ENCODE results near the gene WDFY1.

WDFY1 gene

DNA sequence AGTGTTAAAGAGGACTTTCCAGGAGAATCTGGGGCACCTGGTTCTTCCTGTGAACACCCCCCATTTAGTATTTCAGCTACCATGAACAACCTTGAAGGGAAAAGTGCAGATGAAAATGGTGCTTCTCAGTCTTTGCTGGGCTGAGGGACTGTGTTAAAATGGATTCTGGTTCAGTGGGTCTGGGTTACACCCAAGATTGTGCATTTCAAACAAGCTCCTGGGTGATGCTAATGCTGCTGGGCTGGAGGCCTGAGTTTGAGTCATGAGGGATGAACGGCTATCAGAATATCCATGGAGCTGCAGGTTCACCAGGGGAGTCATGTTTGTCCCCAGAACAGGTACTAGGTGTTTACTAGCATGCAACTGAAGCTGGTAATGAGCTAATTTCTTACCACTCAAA lies 36.1 kb upstream of the WDFY1 start:
- TF ChIP-seq, protein P1, sequence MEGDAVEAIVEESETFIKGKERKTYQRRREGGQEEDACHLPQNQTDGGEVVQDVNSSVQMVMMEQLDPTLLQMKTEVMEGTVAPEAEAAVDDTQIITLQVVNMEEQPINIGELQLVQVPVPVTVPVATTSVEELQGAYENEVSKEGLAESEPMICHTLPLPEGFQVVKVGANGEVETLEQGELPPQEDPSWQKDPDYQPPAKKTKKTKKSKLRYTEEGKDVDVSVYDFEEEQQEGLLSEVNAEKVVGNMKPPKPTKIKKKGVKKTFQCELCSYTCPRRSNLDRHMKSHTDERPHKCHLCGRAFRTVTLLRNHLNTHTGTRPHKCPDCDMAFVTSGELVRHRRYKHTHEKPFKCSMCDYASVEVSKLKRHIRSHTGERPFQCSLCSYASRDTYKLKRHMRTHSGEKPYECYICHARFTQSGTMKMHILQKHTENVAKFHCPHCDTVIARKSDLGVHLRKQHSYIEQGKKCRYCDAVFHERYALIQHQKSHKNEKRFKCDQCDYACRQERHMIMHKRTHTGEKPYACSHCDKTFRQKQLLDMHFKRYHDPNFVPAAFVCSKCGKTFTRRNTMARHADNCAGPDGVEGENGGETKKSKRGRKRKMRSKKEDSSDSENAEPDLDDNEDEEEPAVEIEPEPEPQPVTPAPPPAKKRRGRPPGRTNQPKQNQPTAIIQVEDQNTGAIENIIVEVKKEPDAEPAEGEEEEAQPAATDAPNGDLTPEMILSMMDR (IDR thresholded peaks at IDR 0.05; ENCODE audit: extremely low read depth, missing control alignments) = no peak
- no peak for DNase-seq (ENCODE audit: low spot score)

DNA sequence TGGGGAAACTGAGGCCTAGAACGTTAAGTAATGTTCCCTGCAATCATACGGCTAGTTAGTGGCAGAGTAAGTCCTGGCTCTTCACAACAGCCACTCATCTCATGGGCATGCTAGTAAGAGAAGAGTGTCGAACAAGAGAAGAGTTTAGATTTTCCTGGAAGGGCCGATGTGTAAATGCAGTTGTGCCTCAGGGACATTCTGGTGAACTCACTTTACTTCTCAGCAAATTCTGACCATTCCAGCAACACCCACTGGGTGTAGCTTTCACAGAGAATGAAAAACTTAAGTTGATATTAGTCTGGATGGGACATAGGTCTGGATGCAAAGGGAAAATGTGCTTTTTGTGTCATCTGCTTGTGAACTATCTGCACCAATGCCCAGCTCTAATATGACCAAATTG lies 35.7 kb upstream of the WDFY1 start:
- TF ChIP-seq, protein P1 (IDR thresholded peaks at IDR 0.05; ENCODE audit: extremely low read depth, missing control alignments) = no peak
- no peak for DNase-seq (ENCODE audit: low spot score)

GRCh38 chr2:223980397-223980735 lies 35.2 kb upstream of the WDFY1 start:
- no peak for DNase-seq (ENCODE audit: low spot score)
- TF ChIP-seq, protein P1 (IDR thresholded peaks at IDR 0.05; ENCODE audit: extremely low read depth, missing control alignments) = no peak

DNA sequence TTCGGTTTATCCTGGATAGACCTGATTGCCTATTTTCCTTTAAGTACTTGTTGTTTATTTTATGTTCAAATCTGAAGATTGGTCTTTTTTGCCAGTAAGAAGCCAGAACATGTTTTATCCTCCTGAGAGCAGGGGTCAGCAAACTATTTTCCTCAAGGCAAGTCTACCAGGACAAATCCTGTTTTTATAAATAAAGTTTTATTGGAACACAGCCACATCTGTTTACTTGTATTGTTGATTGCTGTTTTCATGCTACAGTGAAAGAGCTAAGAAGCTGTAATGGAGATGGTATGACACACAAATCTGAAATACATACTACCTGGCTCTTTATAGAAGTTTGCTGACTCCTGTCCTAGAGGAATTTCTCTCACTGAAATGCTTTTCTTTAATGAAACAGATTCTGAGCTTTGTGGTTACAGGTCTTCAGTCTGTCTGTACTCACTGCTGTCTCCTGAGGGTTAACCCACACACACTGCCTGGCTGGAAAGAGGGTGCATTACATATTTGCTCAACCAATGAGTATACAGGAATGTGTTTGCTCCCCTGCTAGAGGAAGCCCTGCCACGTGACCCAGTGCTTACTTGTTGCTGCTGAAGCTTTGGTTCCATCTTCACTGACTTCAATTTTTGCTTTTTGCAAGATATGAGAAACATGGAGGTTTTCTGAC lies 34.7 kb upstream of the WDFY1 start:
- TF ChIP-seq, protein P1 (IDR thresholded peaks at IDR 0.05; ENCODE audit: extremely low read depth, missing control alignments) = no peak
- DNase-seq (ENCODE audit: low spot score) = no peak

GRCh38 chr2:223978451-223978850 lies 33.3 kb upstream of the WDFY1 start:
- DNase-seq (ENCODE audit: low spot score) = no peak
- TF ChIP-seq, protein P1 (IDR thresholded peaks at IDR 0.05; ENCODE audit: extremely low read depth, missing control alignments) = no peak

- DNase-seq (ENCODE audit: low spot score) = no peak
- TF ChIP-seq, protein P1 (IDR thresholded peaks at IDR 0.05; ENCODE audit: extremely low read depth, missing control alignments) = no peak
Measured at GRCh38 chr2:223976635-223977226, 31.6 kb upstream of the WDFY1 start.

- TF ChIP-seq, protein P1 (IDR thresholded peaks at IDR 0.05; ENCODE audit: extremely low read depth, missing control alignments) = no peak
- no peak for DNase-seq (ENCODE audit: low spot score)
Measured at GRCh38 chr2:223973606-223974005, 28.5 kb upstream of the WDFY1 start.

All from GM20000 (cell line).